Liver (tissue), 9 donors: ENCODE results near the gene SLX4IP. TPM values are rescaled to one million over a fixed set of nuclear protein-coding genes. Genes with fewer than 3 reads are reported as not detected.
A peak's percentile ranks its signal among the peaks of the same experiment; 100 is the strongest.

Experiments
- DNase-seq: peaks from one replicate; pipeline ENCODE4 v3.0.0-alpha.2; 2017; ENCODE audit warnings: low spot score
- H3K27ac ChIP-seq, 2 donors: one replicate each; pipeline ENCODE4 v1.7.0; 2013; ENCODE audit warnings: inconsistent platforms in 2 of 2, low read length in 2 of 2, control low read depth in 1 of 2, low read depth in 1 of 2, mild to moderate bottlenecking in 1 of 2
- H3K27me3 ChIP-seq, 4 donors: one replicate each; pipeline versions ENCODE4 v1.6.1 to v1.7.0; 2013; ENCODE audit warnings: low read length in 3 of 4, inconsistent platforms in 1 of 4, mild to moderate bottlenecking in 1 of 4, moderate library complexity in 1 of 4; ENCODE audit not compliant: control insufficient read depth in 4 of 4, insufficient read depth in 4 of 4
- H3K36me3 ChIP-seq, 4 donors: one replicate each; pipeline versions ENCODE4 v1.6.1 to v1.7.0; 2013; ENCODE audit warnings: low read length in 3 of 4, mild to moderate bottlenecking in 3 of 4, low read depth in 1 of 4, moderate library complexity in 1 of 4; ENCODE audit not compliant: control insufficient read depth in 4 of 4, insufficient read depth in 3 of 4
- H3K4me1 ChIP-seq, 4 donors: one replicate each; pipeline versions ENCODE4 v1.6.1 to v1.7.0; 2013; ENCODE audit warnings: low read length in 3 of 4, mild to moderate bottlenecking in 3 of 4, moderate library complexity in 1 of 4; ENCODE audit not compliant: control insufficient read depth in 4 of 4, insufficient read depth in 4 of 4
- H3K4me3 ChIP-seq, 3 donors: one replicate each; pipeline versions ENCODE4 v1.6.1 to v1.7.0; 2013; ENCODE audit warnings: low read length in 3 of 3, control low read depth in 1 of 3, low read depth in 1 of 3, mild to moderate bottlenecking in 1 of 3
- H3K9ac ChIP-seq, 2 donors: one replicate each; pipeline ENCODE4 v1.7.0; 2013; ENCODE audit warnings: low read length in 2 of 2, mild to moderate bottlenecking in 2 of 2, moderate library complexity in 2 of 2, control low read depth in 1 of 2, low read depth in 1 of 2
- H3K9me3 ChIP-seq, 4 donors: one replicate each; pipeline versions ENCODE4 v1.6.1 to v1.7.0; 2013; ENCODE audit warnings: low read length in 3 of 4; ENCODE audit not compliant: control insufficient read depth in 4 of 4
- HNF4A ChIP-seq, 2 donors: conservative IDR thresholded peaks; 2 replicates each; pipeline ENCODE4 v1.6.1; 2016; ENCODE audit warnings: antibody characterized with exemption in 2 of 2, mild to moderate bottlenecking in 2 of 2
- HNF4G ChIP-seq: IDR thresholded peaks from 2 replicates; pipeline ENCODE4 v1.6.1; 2016; ENCODE audit warnings: antibody characterized with exemption
- NR2F2 ChIP-seq: IDR thresholded peaks from 2 replicates; pipeline ENCODE4 v1.6.1; 2016; ENCODE audit warnings: antibody characterized with exemption
- RAD21 ChIP-seq, 2 donors: IDR thresholded peaks; 2 replicates each; pipeline ENCODE4 v1.6.1; 2016; ENCODE audit warnings: antibody characterized with exemption in 2 of 2, mild to moderate bottlenecking in 2 of 2
- RXRA ChIP-seq, 2 donors: IDR thresholded peaks; 2 replicates each; pipeline ENCODE4 v1.6.1; 2017 to 2018; ENCODE audit warnings: antibody characterized with exemption in 2 of 2, mild to moderate bottlenecking in 1 of 2
- YY1 ChIP-seq: IDR thresholded peaks from 2 replicates; pipeline ENCODE4 v1.6.1; 2016; ENCODE audit warnings: antibody characterized with exemption, mild to moderate bottlenecking
- ZBTB33 ChIP-seq: IDR thresholded peaks from 2 replicates; pipeline ENCODE4 v1.6.1; 2016; ENCODE audit warnings: antibody characterized with exemption
- WGBS: extraction: QIAGEN DNeasy Blood & Tissue Kit; methylation state at CpG from one replicate; pipeline ENCODE4 v1.1.7; 2013; 5-methylcytosine and 5-hydroxymethylcytosine counted together
- polyA plus RNA-seq, 2 donors: library from polyadenylated mRNA; stranded (reverse) in 1 of 2; unstranded in 1 of 2; fragments of 200-250 nt in 1 of 2; fragments of >200 nt in 1 of 2; fragmentation: Nextera tagmentation in 1 of 2; extraction: Ambion mirVana in 1 of 2; gene quantifications; one replicate each; pipeline versions ENCODE4 v1.2.1 to v1.2.3, GENCODE V29; 2013 to 2015
- total RNA-seq, 2 donors: library from RNA; depleted of rRNA; stranded (reverse); fragments of >200 nt; gene quantifications; one replicate each; pipeline ENCODE4 v1.2.3, GENCODE V29; 2014
- TF ChIP-seq, protein P1 (sequence below): IDR thresholded peaks from 2 replicates; pipeline ENCODE4 v1.6.1; 2016; ENCODE audit warnings: antibody characterized with exemption
- donor health status: healthy.
- donor health status: healthy.
- donor health status: healthy.
- donor health status: healthy.
- donor health status: healthy.

SLX4IP gene
- total and polyA plus RNA-seq, 4 donors, result 1.1 to 3.4 (median 2.7) TPM

- Histone ChIP-seq H3K4me1 (no peaks in the 10 kb centered on the region), H3K4me3 (no peak overlapping the region), H3K36me3 (no peaks in the 10 kb centered on the region), H3K27ac (no peak overlapping the region), H3K27me3 (no peaks in the 10 kb centered on the region), H3K9ac (no peak overlapping the region), H3K9me3 (no peaks in the 10 kb centered on the region)
- no peak for DNase-seq
- whole genome bisulfite sequencing, result 92% methylated on average over 4 of the region's 4 CpGs
- TF ChIP-seq, protein P1, sequence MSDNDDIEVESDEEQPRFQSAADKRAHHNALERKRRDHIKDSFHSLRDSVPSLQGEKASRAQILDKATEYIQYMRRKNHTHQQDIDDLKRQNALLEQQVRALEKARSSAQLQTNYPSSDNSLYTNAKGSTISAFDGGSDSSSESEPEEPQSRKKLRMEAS, result no peak
- TF ChIP-seq RAD21 (IDR thresholded peaks at IDR 0.05), result no peak
- TF ChIP-seq NR2F2, result no peak
- TF ChIP-seq HNF4G, result no peak
- no peak for TF ChIP-seq YY1
These were observed 127.8 kb downstream of the SLX4IP start for GRCh38 chr20:10562899-10563298.

DNA sequence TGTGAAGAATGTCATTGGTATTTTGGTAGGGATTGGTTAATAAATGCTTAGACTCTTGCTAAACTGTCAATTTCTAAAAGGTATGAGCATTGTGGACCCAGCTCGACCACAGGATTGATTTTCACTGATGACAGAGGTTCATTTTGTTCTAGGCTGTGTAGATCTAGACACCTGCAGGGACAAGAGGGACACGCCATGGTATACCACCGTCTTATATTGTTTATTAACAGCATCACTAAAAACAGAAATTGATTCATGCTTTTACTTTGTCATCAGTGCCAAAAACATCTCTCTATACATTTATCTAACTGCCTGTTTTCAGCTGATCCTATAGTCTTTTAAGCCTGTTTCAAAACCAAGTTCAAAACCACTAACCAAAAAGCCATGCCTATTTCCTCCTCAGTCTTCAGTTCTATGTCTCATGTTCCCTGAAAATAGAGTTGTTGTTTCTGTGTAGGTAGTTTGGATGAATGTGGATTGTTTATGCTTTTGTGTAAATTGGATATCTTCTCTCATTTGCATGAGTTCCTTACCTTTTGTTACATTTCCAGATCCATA lies 128.9 kb downstream of the SLX4IP start:
- Histone ChIP-seq H3K4me1 (no peaks in the 10 kb centered on the region), H3K4me3 (no peak overlapping the region), H3K27me3 (no peaks in the 10 kb centered on the region), H3K9ac (no peak overlapping the region), H3K9me3 (no peaks in the 10 kb centered on the region), H3K36me3 (no peaks in the 10 kb centered on the region), H3K27ac (no peak overlapping the region)
- 76% methylated on average over 3 of the region's 3 CpGs for WGBS
- DNase-seq, result no peak
- TF ChIP-seq HNF4A (conservative IDR thresholded peaks at IDR 0.05) (no peak), RXRA (IDR thresholded peaks at IDR 0.05) (no peak)

- Histone ChIP-seq H3K27ac (no peak overlapping the region), H3K9ac (no peak overlapping the region), H3K36me3 (no peaks in the 10 kb centered on the region), H3K9me3 (no peaks in the 10 kb centered on the region), H3K27me3 (no peaks in the 10 kb centered on the region), H3K4me1 (no peaks in the 10 kb centered on the region), H3K4me3 (no peak overlapping the region)
- TF ChIP-seq ZBTB33, result no peak
- peak; percentile 40 to 67 for TF ChIP-seq HNF4A (conservative IDR thresholded peaks at IDR 0.05)
- DNase-seq, result no peak
- 89% methylated on average over 6 of the region's 6 CpGs for WGBS
These were observed 130.3 kb downstream of the SLX4IP start for GRCh38 chr20:10565191-10565921.
